RWPE2 (cell line): ENCODE results near the gene NOTUM.

Experiments
- ATAC-seq: fragments of 200-7000 bp; cut with Tn5 transposase; 3 replicates; pipeline ENCODE4 v1.9.1; 2021; ENCODE audit warnings: low read depth
- DNase-seq: peaks from one replicate; pipeline ENCODE4 v3.0.0-alpha.2; 2020; ENCODE audit warnings: low spot score
- H3K27ac ChIP-seq: fragments of 450-650 bp; 2 replicates; pipeline ENCODE4 v1.5.1; 2017; ENCODE audit warnings: mild to moderate bottlenecking; ENCODE audit not compliant: poor library complexity, severe bottlenecking
- H3K27me3 ChIP-seq: fragments of 250-450 bp; sonication (Bioruptor Pico); 2 replicates; pipeline ENCODE4 v1.5.1; 2021; ENCODE audit warnings: mild to moderate bottlenecking, moderate library complexity; ENCODE audit not compliant: insufficient read depth, poor library complexity, severe bottlenecking
- H3K36me3 ChIP-seq: fragments of 250-450 bp; sonication (Bioruptor Pico); 2 replicates; pipeline ENCODE4 v1.5.1; 2020; ENCODE audit warnings: low read depth, mild to moderate bottlenecking, moderate library complexity
- H3K4me1 ChIP-seq: fragments of 250-450 bp; sonication (Bioruptor Pico); 2 replicates; pipeline ENCODE4 v1.5.1; 2021; ENCODE audit warnings: mild to moderate bottlenecking, moderate library complexity; ENCODE audit not compliant: insufficient read depth, poor library complexity, severe bottlenecking
- H3K4me3 ChIP-seq: fragments of 250-450 bp; sonication (Bioruptor Pico); 2 replicates; pipeline ENCODE4 v1.5.1; 2021; ENCODE audit warnings: mild to moderate bottlenecking, moderate library complexity; ENCODE audit not compliant: severe bottlenecking
- H3K9me3 ChIP-seq: fragments of 250-450 bp; sonication (Bioruptor Pico); 2 replicates; pipeline ENCODE4 v1.5.1; 2021; ENCODE audit warnings: mild to moderate bottlenecking, moderate library complexity; ENCODE audit not compliant: severe bottlenecking
- CTCF ChIP-seq: fragments of 450-650 bp; IDR thresholded peaks from one replicate; pipeline ENCODE4 v1.5.1; 2017; ENCODE audit warnings: mild to moderate bottlenecking, moderate library complexity; ENCODE audit not compliant: poor library complexity, severe bottlenecking

The NOTUM gene

GRCh38 chr17:81906476-81907218, 54.3 kb downstream of the NOTUM start:
- TF ChIP-seq CTCF = peak; percentile 4
- Histone ChIP-seq H3K27ac (no peak overlapping the region), H3K4me1 (peaks cover 5% of the 10 kb centered on the region), H3K9me3 (no peaks in the 10 kb centered on the region), H3K36me3 (peaks cover 34% of the 10 kb centered on the region), H3K4me3 (no peak overlapping the region), H3K27me3 (no peaks in the 10 kb centered on the region)
- DNase-seq (no peak), ATAC-seq (no peak)

- TF ChIP-seq CTCF = no peak
- Histone ChIP-seq H3K9me3 (no peaks in the 10 kb centered on the region), H3K4me1 (peaks cover 4% of the 10 kb centered on the region), H3K27me3 (no peaks in the 10 kb centered on the region), H3K4me3 (no peak overlapping the region), H3K36me3 (peaks cover 34% of the 10 kb centered on the region), H3K27ac (no peak overlapping the region)
- no peak for DNase-seq
- ATAC-seq = no peak
Observed at GRCh38 chr17:81905993-81906392, 55.0 kb downstream of the NOTUM start.

- Histone ChIP-seq H3K27ac (no peak overlapping the region), H3K9me3 (no peaks in the 10 kb centered on the region), H3K27me3 (no peaks in the 10 kb centered on the region), H3K4me3 (no peak overlapping the region), H3K36me3 (peaks cover 37% of the 10 kb centered on the region), H3K4me1 (peaks cover 4% of the 10 kb centered on the region)
- DNase-seq (no peak), ATAC-seq (no peak)
- no peak for TF ChIP-seq CTCF
Observed at GRCh38 chr17:81905424-81905875, 55.5 kb downstream of the NOTUM start.

DNA sequence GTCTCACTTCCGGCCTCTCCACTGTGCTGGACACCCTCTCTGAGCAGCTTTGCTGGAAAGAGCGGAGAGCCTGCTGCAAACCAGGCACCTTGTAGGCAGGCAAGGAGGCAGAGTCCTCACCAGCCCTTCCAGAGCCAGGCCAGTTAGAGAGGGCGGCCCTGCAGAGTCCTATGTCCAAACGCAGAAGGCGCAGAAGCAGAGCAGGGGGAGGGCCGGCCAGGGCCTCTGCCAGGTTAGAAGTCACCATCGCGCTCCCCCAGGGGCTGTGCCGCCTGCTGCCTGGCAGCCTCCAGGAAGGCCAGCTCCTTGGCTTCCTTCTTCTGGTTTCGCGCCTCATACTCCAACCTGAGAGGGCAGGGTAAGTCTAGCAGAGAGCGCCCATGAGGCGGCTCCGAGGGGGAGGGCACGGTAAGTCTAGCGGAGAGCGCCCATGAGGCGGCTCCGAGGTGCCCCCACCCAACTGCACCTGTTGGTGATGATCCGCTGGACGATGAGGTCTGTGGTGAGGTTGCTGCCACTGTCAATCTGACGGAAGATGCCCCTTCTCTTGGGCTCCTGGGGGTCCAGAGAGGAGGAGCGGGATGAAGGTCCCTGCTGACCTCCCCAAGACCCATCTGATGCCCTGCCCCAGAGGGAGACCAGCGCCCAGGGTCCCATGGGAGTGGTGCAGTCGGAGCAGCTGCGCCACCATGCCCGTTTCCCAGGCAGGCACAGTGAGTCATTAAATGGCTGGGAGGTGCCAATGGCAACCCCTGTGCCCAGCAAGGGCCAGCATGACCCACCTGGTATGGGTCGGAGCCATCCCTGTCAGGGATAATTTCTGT, 56.2 kb downstream of the NOTUM start:
- no peaks in the 10 kb centered on the region for H3K9me3 ChIP-seq
- H3K4me3 ChIP-seq = no peak overlapping the region
- TF ChIP-seq CTCF = no peak
- no peaks in the 10 kb centered on the region for H3K27me3 ChIP-seq
- peaks cover 43% of the 10 kb centered on the region for H3K36me3 ChIP-seq
- no peak overlapping the region for H3K27ac ChIP-seq
- DNase-seq (no peak), ATAC-seq (no peak)
- no peaks in the 10 kb centered on the region for H3K4me1 ChIP-seq
